CD4-positive, alpha-beta T cell (primary cell): Measurements from ENCODE around the gene COL6A2. TPM values are rescaled to one million over a fixed set of nuclear protein-coding genes. Genes with fewer than 3 reads are reported as not detected.
"Not testable (repeated sequence)": the region's sequence is repeated elsewhere in the genome, so short reads cannot be mapped to it uniquely, and the experiment has no call there.

Experiments
- ATAC-seq: fragments of 200-7000 bp; cut with Tn5 transposase; one replicate; pipeline ENCODE4 v1.10.0; 2022; ENCODE audit warnings: mild to moderate bottlenecking; ENCODE audit not compliant: poor library complexity
- CTCF ChIA-PET: fragments of 350-600 bp; sonication (Branson Sonifier 250); formaldehyde crosslinking; loops from one replicate; lab custom pipeline; 2021; ENCODE audit warnings: antibody characterized with exemption, inconsistent platforms; lab: Charles Lee
- POLR2A ChIA-PET: fragments of 350-600 bp; sonication (Branson Sonifier 250); formaldehyde crosslinking; loops from one replicate; lab custom pipeline; 2021; ENCODE audit warnings: antibody characterized with exemption, inconsistent platforms; lab: Charles Lee
- DNase-seq, 14 experiments: peaks; one replicate each; pipeline ENCODE4 v3.0.0-alpha.2; 2013 to 2020; ENCODE audit warnings: mixed read lengths in 2 of 14
- H3K27ac ChIP-seq, 2 donors: one replicate each; pipeline versions ENCODE4 v1.5.1 to v1.7.0; 2013; ENCODE audit warnings: low read length in 2 of 2, low read depth in 1 of 2, mild to moderate bottlenecking in 1 of 2
- H3K27me3 ChIP-seq, 2 experiments: 1 replicate in 1 of 2; 2 replicates in 1 of 2; pipeline versions ENCODE4 v1.6.1 to v1.7.0; 2013; ENCODE audit warnings: low read length in 2 of 2, control low read depth in 1 of 2, mild to moderate bottlenecking in 1 of 2, moderate library complexity in 1 of 2; ENCODE audit not compliant: insufficient read depth in 2 of 2, control insufficient read depth in 1 of 2
- H3K36me3 ChIP-seq: one replicate; pipeline ENCODE4 v1.6.1; 2013; ENCODE audit warnings: low read length, control low read depth; ENCODE audit not compliant: insufficient read depth
- H3K4me1 ChIP-seq: one replicate; pipeline ENCODE4 v1.6.1; 2013; ENCODE audit warnings: low read length, control low read depth; ENCODE audit not compliant: insufficient read depth
- H3K4me3 ChIP-seq: one replicate; pipeline ENCODE4 v1.5.1; 2013; ENCODE audit warnings: mild to moderate bottlenecking, low read length, moderate library complexity
- H3K9me3 ChIP-seq, 2 experiments: 1 replicate in 1 of 2; 2 replicates in 1 of 2; pipeline versions ENCODE4 v1.6.1 to v1.7.0; 2013; ENCODE audit warnings: low read length in 2 of 2, mild to moderate bottlenecking in 2 of 2, control low read depth in 1 of 2, moderate library complexity in 1 of 2; ENCODE audit not compliant: control insufficient read depth in 1 of 2, insufficient read depth in 1 of 2
- H3K27ac Mint-ChIP-seq: one replicate; pipeline ENCODE4 v1.8.0; 2020; ENCODE audit warnings: mixed read lengths
- H3K27me3 Mint-ChIP-seq: one replicate; pipeline ENCODE4 v1.8.0; 2021; ENCODE audit warnings: mixed read lengths
- H3K36me3 Mint-ChIP-seq: one replicate; pipeline ENCODE4 v1.8.0; 2021; ENCODE audit warnings: low read depth, mixed read lengths
- H3K4me1 Mint-ChIP-seq: one replicate; pipeline ENCODE4 v1.8.0; 2021; ENCODE audit warnings: low read depth, mixed read lengths
- H3K4me3 Mint-ChIP-seq: one replicate; pipeline ENCODE4 v1.8.0; 2020; ENCODE audit warnings: mild to moderate bottlenecking, mixed read lengths
- H3K9me3 Mint-ChIP-seq: one replicate; pipeline ENCODE4 v1.8.0; 2020; ENCODE audit warnings: mixed read lengths
- intact Hi-C, 2 experiments: fragments of 100-400 bp; cut with DNase I in 1 of 2; cut with micrococcal nuclease in 1 of 2; formaldehyde crosslinking; loops; one replicate each; pipeline versions ENCODE4 v1.15.1 to v1.9.0; 2023 to 2025; cut with DNase I, micrococcal nuclease
- total RNA-seq, 174 experiments: library from RNA in 2 of 174; stranded (reverse) in 2 of 174; gene quantifications; one replicate each; pipeline ENCODE4 v1.2.3 and lab custom pipeline; 2021 to 2026
- TF ChIP-seq, protein P1 (sequence below): fragments of 200-600 bp; IDR thresholded peaks from one replicate; pipeline ENCODE4 v1.8.0; 2022; ENCODE audit warnings: antibody characterized with exemption, mild to moderate bottlenecking

Gene COL6A2
- total RNA-seq, 2 experiments from 2014 or later, result 24.1 to 26.4 TPM

DNA sequence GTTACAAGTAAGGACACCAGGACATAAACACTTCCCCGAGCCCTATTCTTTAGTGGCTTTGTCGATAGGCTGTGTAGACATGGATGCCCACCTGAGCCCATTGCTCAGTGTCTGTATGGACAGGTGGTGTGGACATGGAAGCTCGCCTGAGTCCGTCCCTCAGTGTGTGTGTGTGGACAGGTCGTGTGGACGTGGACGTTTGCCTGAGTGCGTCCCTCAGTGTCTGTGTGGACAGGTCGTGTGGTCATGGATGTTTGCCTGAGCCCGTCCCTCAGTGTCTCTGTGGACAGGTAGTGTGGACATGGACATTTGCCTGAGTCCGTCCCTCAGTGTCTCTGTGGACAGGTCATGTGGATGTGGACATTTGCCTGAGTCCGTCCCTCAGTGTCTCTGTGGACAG lies 38.7 kb upstream of the COL6A2 start:
- H3K27ac Mint-ChIP-seq, result no peak overlapping the region
- ATAC-seq, result no peak

DNA sequence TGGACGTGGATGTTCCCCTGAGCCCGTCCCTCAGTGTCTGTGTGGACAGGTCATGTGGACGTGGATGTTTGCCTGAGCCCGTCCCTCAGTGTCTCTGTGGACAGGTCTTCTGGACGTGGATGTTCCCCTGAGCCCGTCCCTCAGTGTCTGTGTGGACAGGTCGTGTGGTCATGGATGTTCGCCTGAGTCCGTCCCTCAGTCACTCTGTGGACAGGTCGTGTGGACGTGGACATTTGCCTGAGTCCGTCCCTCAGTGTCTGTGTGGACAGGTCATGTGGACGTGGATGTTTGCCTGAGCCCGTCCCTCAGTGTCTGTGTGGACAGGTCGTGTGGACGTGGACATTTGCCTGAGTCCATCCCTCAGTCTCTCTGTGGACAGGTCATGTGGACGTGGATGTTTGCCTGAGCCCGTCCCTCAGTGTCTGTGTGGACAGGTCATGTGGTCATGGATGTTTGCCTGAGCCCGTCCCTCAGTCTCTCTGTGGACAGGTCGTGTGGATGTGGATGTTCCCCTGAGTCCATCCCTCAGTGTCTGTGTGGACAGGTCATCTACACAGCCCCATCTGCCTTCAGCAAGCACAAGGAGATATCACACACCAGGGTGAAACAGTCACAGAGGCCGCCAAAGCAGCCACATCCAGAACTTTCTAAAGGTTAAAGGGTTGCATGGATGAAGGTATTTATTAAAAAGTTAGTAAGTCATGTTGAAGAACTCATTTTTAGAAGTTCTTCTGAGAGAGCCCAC lies 38.0 kb upstream of the COL6A2 start:
- Mint-ChIP-seq H3K4me1 (peaks cover 12% of the 10 kb centered on the region), H3K27me3 (peaks cover 65% of the 10 kb centered on the region)
- H3K4me3 Mint-ChIP-seq, intact Hi-C loops, H3K4me3 ChIP-seq, DNase-seq, H3K9me3 Mint-ChIP-seq, ATAC-seq, H3K27ac ChIP-seq, H3K36me3 ChIP-seq, H3K27ac Mint-ChIP-seq, POLR2A ChIA-PET, CTCF ChIA-PET, H3K36me3 Mint-ChIP-seq: not testable (repeated sequence)
- Histone ChIP-seq H3K9me3 (peaks cover 0 to 30% of the 10 kb centered on the region in 2 experiments), H3K27me3 (peaks cover 37 to 49% of the 10 kb centered on the region in 2 experiments), H3K4me1 (peaks cover 12% of the 10 kb centered on the region)

More for the DNA sequence above, 38.7 kb upstream of the COL6A2 start:
- Histone ChIP-seq H3K4me3 (no peak overlapping the region), H3K27ac (no peak overlapping the region), H3K4me1 (peaks cover 12% of the 10 kb centered on the region), H3K27me3 (peaks cover 37 to 49% of the 10 kb centered on the region in 2 experiments), H3K9me3 (peaks cover 0 to 30% of the 10 kb centered on the region in 2 experiments), H3K36me3 (no peaks in the 10 kb centered on the region)
- DNase-seq, result peak in 1 of 14 experiments; percentile 5
- TF ChIP-seq, protein P1, sequence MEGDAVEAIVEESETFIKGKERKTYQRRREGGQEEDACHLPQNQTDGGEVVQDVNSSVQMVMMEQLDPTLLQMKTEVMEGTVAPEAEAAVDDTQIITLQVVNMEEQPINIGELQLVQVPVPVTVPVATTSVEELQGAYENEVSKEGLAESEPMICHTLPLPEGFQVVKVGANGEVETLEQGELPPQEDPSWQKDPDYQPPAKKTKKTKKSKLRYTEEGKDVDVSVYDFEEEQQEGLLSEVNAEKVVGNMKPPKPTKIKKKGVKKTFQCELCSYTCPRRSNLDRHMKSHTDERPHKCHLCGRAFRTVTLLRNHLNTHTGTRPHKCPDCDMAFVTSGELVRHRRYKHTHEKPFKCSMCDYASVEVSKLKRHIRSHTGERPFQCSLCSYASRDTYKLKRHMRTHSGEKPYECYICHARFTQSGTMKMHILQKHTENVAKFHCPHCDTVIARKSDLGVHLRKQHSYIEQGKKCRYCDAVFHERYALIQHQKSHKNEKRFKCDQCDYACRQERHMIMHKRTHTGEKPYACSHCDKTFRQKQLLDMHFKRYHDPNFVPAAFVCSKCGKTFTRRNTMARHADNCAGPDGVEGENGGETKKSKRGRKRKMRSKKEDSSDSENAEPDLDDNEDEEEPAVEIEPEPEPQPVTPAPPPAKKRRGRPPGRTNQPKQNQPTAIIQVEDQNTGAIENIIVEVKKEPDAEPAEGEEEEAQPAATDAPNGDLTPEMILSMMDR, result no peak
- Mint-ChIP-seq H3K36me3 (no peaks in the 10 kb centered on the region), H3K4me3 (no peak overlapping the region), H3K27me3 (peaks cover 62% of the 10 kb centered on the region), H3K4me1 (peaks cover 12% of the 10 kb centered on the region), H3K9me3 (no peaks in the 10 kb centered on the region)
- intact Hi-C loops, result no loop called here
- POLR2A ChIA-PET, result no interaction called here
- CTCF ChIA-PET, result no interaction called here

DNA sequence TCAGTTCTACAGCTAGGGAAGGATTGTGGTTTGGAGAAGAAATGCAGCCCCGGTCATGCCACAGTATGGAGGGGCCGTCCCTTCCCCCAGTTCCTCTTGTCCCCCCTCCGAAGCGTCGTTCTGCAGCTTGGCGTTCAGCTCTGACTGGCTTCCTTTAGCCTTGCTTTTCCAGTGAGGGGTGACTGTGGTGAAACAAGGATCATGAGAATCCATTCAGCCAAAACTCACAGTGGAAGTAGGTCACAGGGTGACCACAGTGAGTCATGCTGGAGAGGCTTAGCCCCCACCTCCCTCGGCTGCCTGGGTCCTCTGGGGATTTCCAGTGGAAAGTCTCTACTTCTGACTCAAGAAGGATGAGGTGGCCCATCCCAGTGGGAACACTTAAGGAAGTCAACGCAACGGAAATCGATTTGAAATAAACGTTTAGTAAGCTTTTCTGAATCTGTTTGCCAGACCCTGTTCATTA lies 37.3 kb upstream of the COL6A2 start:
- peaks cover 12% of the 10 kb centered on the region for H3K4me1 ChIP-seq
- no peaks in the 10 kb centered on the region for H3K36me3 ChIP-seq
- H3K9me3 ChIP-seq, result peaks cover 0 to 30% of the 10 kb centered on the region in 2 experiments
- TF ChIP-seq, protein P1, result no peak
- peaks cover 68% of the 10 kb centered on the region for H3K27me3 Mint-ChIP-seq
- no peak overlapping the region for H3K27ac Mint-ChIP-seq
- ATAC-seq (no peak), DNase-seq (peak in 1 of 14 experiments; percentile 38)
- H3K4me3 ChIP-seq, result no peak overlapping the region
- intact Hi-C loops, result no loop called here
- ChIA-PET POLR2A (no interaction called here), CTCF (no interaction called here)
- peaks cover 14% of the 10 kb centered on the region for H3K4me1 Mint-ChIP-seq
- H3K9me3 Mint-ChIP-seq, result no peaks in the 10 kb centered on the region
- no peaks in the 10 kb centered on the region for H3K36me3 Mint-ChIP-seq
- no peak overlapping the region for H3K27ac ChIP-seq
- peaks cover 37 to 56% of the 10 kb centered on the region in 2 experiments for H3K27me3 ChIP-seq
- H3K4me3 Mint-ChIP-seq, result no peak overlapping the region
